Adrenal gland (tissue), 12 donors: ENCODE results near the gene MSRB1. TPM values are rescaled to one million over a fixed set of nuclear protein-coding genes. Genes with fewer than 3 reads are reported as not detected.
"Not testable (repeated sequence)": the region's sequence is repeated elsewhere in the genome, so short reads cannot be mapped to it uniquely, and the experiment has no call there.

Source experiments
- DNase-seq, 7 donors: peaks; one replicate each; pipeline ENCODE4 v3.0.0-alpha.2; 2019 to 2020
- H3K27ac ChIP-seq, 5 donors: fragments of 200-600 bp; sonication (generic) in 4 of 5; 1 replicate in 3 of 5; 2 replicates in 2 of 5; pipeline versions ENCODE4 v1.5.1 to v1.8.0; 2016 to 2020; ENCODE audit warnings: mild to moderate bottlenecking in 1 of 5
- H3K27me3 ChIP-seq: fragments of 200-600 bp; 2 replicates; pipeline ENCODE4 v1.8.0; 2021
- H3K36me3 ChIP-seq, 2 donors: fragments of 200-600 bp; replicated peaks in 1 of 2; 1 replicate in 1 of 2; 2 replicates in 1 of 2; pipeline versions ENCODE4 v1.5.1 to v1.8.0; 2018 to 2022
- H3K4me1 ChIP-seq, 2 donors: fragments of 200-600 bp; replicated peaks in 1 of 2; 1 replicate in 1 of 2; 2 replicates in 1 of 2; pipeline versions ENCODE4 v1.5.1 to v1.8.0; 2018 to 2021
- H3K4me3 ChIP-seq, 4 donors: fragments of 200-600 bp; sonication (generic) in 3 of 4; one replicate each; pipeline ENCODE4 v1.5.1; 2016 to 2018
- H3K9me3 ChIP-seq, 3 donors: fragments of 200-600 bp; sonication (generic) in 1 of 3; replicated peaks in 1 of 3; 1 replicate in 2 of 3; 2 replicates in 1 of 3; pipeline versions ENCODE4 v1.5.1 to v1.8.0; 2016 to 2021
- POLR2A ChIP-seq, 2 donors: fragments of 450-650 bp; IDR thresholded peaks; one replicate each; pipeline ENCODE4 v1.6.1; 2017; ENCODE audit warnings: antibody characterized with exemption in 2 of 2, mild to moderate bottlenecking in 2 of 2, moderate library complexity in 1 of 2
- WGBS, 4 donors: extraction: QIAGEN DNeasy Blood & Tissue Kit in 2 of 4; methylation state at CpG; one replicate each; pipeline versions ENCODE4 v1.1.5 to v1.1.7; 2013 to 2017; 5-methylcytosine and 5-hydroxymethylcytosine counted together
- intact Hi-C, 2 donors: fragments of 100-400 bp; cut with DNase I; formaldehyde crosslinking; loops; one replicate each; pipeline versions ENCODE4 v1.14.1 to v1.15.0; 2022 to 2023
- polyA plus RNA-seq, 3 donors: library from polyadenylated mRNA; stranded (reverse); fragments of 200-250 nt in 2 of 3; fragments of 350-450 nt in 1 of 3; fragmentation: Illumina TruSeq in 1 of 3; extraction: RNeasy Lipid Tissue Mini Kit (QIAGEN cat#74804) in 1 of 3; gene quantifications; one replicate each; pipeline ENCODE4 v1.2.3, GENCODE V29; 2013 to 2014
- total RNA-seq, 9 donors: library from RNA; depleted of rRNA in 4 of 9; stranded (reverse); fragments of >200 nt in 4 of 9; fragments of 120-200 nt in 1 of 9; fragmentation: NEBNext Ultra II Directional in 1 of 9; extraction: Animal tissue kit (Norgen Biotek cat#: 25700) in 1 of 9; gene quantifications; one replicate each; pipeline versions ENCODE4 v1.1.0 to v1.2.4, GENCODE V29; 2013 to 2023
- TF ChIP-seq, protein P1 (sequence below), 6 experiments: fragments of 450-650 bp in 4 of 6; fragments of 200-600 bp in 2 of 6; sonication (generic) in 1 of 6; IDR thresholded peaks; 1 replicate in 5 of 6; 2 replicates in 1 of 6; pipeline versions ENCODE4 v1.5.1 to v1.8.0; 2016 to 2021; ENCODE audit warnings: antibody characterized with exemption in 6 of 6, mild to moderate bottlenecking in 2 of 6, moderate library complexity in 1 of 6
- donor health status: healthy with polysubstance abuse.
- donor health status: Bipolar disorder and iron deficiency.
- donor health status: DM: yes; HTN: yes; CAD: no.
- donor health status: DM: no; HTN: no; CAD: no.
- donor health status: DM: no; HTN: no; CAD: no.
- donor health status: DM: yes; HTN: yes; CAD: no.

MSRB1 gene
- total and polyA plus RNA-seq, 12 donors, result 8.1 to 38.9 (median 16.1) TPM

GRCh38 chr16:1903220-1903574, 39.8 kb downstream of the MSRB1 start:
- no peak for DNase-seq
- Histone ChIP-seq H3K9me3 (no peaks in the 10 kb centered on the region), H3K36me3 (no peaks in the 10 kb centered on the region), H3K27me3 (peaks cover 5% of the 10 kb centered on the region), H3K4me3 (no peak overlapping the region), H3K27ac (no peak overlapping the region), H3K4me1 (no peaks in the 10 kb centered on the region)
- intact Hi-C loops, result no loop called here
- TF ChIP-seq, protein P1, sequence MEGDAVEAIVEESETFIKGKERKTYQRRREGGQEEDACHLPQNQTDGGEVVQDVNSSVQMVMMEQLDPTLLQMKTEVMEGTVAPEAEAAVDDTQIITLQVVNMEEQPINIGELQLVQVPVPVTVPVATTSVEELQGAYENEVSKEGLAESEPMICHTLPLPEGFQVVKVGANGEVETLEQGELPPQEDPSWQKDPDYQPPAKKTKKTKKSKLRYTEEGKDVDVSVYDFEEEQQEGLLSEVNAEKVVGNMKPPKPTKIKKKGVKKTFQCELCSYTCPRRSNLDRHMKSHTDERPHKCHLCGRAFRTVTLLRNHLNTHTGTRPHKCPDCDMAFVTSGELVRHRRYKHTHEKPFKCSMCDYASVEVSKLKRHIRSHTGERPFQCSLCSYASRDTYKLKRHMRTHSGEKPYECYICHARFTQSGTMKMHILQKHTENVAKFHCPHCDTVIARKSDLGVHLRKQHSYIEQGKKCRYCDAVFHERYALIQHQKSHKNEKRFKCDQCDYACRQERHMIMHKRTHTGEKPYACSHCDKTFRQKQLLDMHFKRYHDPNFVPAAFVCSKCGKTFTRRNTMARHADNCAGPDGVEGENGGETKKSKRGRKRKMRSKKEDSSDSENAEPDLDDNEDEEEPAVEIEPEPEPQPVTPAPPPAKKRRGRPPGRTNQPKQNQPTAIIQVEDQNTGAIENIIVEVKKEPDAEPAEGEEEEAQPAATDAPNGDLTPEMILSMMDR (IDR thresholded peaks at IDR 0.05), result no peak
- no peak for TF ChIP-seq POLR2A (IDR thresholded peaks at IDR 0.05)
- 63 to 78% (median 70%) methylated on average over 12 to 13 of the region's 13 CpGs for WGBS, 4 donors

DNA sequence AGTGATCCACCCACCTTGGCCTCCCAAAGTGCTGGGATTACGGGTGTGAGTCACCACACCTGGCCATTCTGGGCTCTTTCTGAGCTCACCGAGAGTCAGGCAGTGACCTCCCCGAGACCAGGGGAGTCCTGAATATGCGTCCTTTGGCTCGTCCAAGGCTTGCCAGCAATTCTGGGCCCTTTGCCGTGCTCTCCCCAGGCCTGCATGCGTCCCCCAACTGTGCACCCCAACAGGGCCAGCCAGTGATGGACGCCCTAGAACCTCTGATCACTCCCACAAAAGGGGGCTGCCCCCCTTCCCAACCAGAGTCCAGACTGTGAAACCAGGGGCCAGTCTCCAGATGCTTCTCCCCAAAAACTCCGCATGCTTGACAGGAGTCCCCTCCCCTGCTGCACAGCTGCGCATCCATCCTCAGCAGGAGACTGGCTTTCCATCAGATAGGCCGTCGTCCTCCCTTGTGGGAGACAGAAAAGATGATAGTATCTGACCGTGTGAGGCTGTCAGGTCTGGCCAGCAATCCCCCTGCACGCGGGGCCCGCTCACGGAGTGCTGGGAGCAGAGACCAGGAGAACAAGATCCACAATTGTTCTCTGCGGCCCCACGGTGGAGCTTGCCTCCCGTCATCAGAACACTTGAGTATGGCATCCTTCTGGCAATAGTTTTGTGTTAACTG, 40.3 kb downstream of the MSRB1 start:
- H3K4me3 ChIP-seq, result no peak overlapping the region
- peaks cover 2% of the 10 kb centered on the region for H3K27me3 ChIP-seq
- H3K4me1 ChIP-seq, result no peaks in the 10 kb centered on the region
- WGBS, 4 donors, result 75 to 88% (median 79%) methylated on average over 11 to 20 of the region's 20 CpGs
- H3K36me3 ChIP-seq, result no peaks in the 10 kb centered on the region
- no peak overlapping the region for H3K27ac ChIP-seq
- H3K9me3 ChIP-seq, result no peaks in the 10 kb centered on the region
- intact Hi-C loops, result no loop called here
- TF ChIP-seq POLR2A (IDR thresholded peaks at IDR 0.05), result no peak
- TF ChIP-seq, protein P1 (IDR thresholded peaks at IDR 0.05), result no peak
- DNase-seq, result no peak

DNA sequence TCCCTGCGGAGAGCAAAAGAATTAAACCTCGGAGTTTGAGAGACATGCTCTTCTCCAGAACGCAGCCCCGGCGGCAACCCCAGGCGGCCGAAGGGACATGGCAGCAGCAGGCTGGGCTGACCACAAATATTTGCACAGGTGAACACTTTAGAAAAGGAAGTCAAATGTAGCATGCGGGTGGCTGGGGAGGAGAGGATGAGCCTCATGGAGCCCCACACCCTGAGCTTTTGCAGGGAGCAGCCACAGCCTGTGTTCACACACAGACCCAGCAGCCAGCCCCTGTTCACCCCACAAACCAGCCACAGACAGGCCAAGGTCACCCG, 42.6 kb downstream of the MSRB1 start:
- TF ChIP-seq POLR2A (IDR thresholded peaks at IDR 0.05), result no peak
- TF ChIP-seq, protein P1 (IDR thresholded peaks at IDR 0.05), result no peak
- intact Hi-C loops, result no loop called here
- no peaks in the 10 kb centered on the region for H3K4me1 ChIP-seq
- no peaks in the 10 kb centered on the region for H3K36me3 ChIP-seq
- no peak overlapping the region for H3K27ac ChIP-seq
- no peak overlapping the region for H3K4me3 ChIP-seq
- H3K9me3 ChIP-seq, result no peaks in the 10 kb centered on the region
- H3K27me3 ChIP-seq, result no peaks in the 10 kb centered on the region
- WGBS, 4 donors, result 77 to 83% (median 79%) methylated on average over 8 to 9 of the region's 9 CpGs
- no peak for DNase-seq

- intact Hi-C loops, result no loop called here
- Histone ChIP-seq H3K9me3 (no peaks in the 10 kb centered on the region), H3K36me3 (no peaks in the 10 kb centered on the region), H3K27ac (no peak overlapping the region), H3K4me1 (no peaks in the 10 kb centered on the region), H3K4me3 (no peak overlapping the region), H3K27me3 (no peaks in the 10 kb centered on the region)
- no peak for DNase-seq
- TF ChIP-seq POLR2A (IDR thresholded peaks at IDR 0.05), result no peak
- WGBS, 4 donors, result 76 to 85% (median 80%) methylated on average over 16 of the region's 16 CpGs
Measured at GRCh38 chr16:1899641-1900451, 43.2 kb downstream of the MSRB1 start.

GRCh38 chr16:1897692-1898091, 45.3 kb downstream of the MSRB1 start:
- H3K36me3 ChIP-seq, intact Hi-C loops, H3K4me3 ChIP-seq, H3K27ac ChIP-seq, H3K9me3 ChIP-seq, H3K4me1 ChIP-seq, DNase-seq, H3K27me3 ChIP-seq: not testable (repeated sequence)
- WGBS, 4 donors, result 78 to 90% (median 88%) methylated on average over 2 of the region's 2 CpGs
